DOHH2 (cell line): ENCODE data around the gene DUOXA2.

Source experiments
- EZH2phosphoT487 ChIP-seq: fragments of 200-600 bp; sonication (generic); IDR thresholded peaks from 2 replicates; pipeline ENCODE4 v1.6.1; 2017; ENCODE audit warnings: borderline replicate concordance, mild to moderate bottlenecking, antibody characterized with exemption, low read length, moderate library complexity, mixed read lengths
- TF ChIP-seq, protein P1 (sequence below): fragments of 200-600 bp; sonication (generic); IDR thresholded peaks from one replicate; pipeline ENCODE4 v1.5.1; 2014; ENCODE audit warnings: antibody characterized with exemption, mild to moderate bottlenecking, low read depth, low read length; ENCODE audit not compliant: poor library complexity, severe bottlenecking

DNA sequence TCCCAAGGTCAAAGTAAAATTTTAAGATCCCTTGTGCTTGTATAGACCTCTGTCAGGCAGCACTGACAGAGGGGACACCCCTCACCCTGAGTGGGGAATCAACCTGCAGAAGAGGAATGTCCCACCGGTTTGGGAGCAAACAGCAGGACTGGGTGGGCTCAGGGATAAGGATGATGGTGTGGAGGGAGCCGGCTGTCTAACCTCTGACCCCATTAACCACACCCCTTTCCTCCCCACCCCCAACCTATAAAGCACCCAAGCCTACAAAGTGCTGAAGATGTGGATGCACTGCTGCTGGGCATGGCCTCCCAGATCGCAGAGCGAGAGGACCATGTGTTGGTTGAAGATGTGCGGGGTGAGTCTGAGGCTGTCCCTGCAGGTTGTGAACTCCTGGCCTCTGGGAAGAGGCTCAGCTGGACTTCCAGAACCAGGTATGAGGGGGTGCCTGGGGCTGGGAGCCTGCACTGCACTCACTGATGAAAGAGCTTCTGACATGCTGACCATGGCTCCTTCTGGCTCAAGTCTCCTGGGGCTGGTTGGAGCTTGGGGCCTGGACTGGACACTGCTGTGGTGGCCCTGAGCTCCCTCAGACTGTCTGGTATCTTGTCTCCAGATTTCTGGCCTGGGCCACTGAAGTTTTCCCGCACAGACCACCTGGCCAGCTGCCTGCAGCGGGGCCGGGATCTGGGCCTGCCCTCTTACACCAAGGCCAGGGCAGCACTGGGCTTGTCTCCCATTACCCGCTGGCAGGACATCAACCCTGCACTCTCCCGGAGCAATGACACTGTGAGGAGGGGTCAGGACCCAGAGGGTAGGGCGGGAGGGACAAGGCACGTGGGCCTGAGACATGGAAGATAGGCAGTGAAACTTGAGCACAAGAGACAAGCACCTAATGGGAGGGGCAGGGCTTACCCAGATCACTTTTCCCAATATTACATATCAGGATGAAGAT is 25.0 kb downstream of the DUOXA2 start:
- TF ChIP-seq, protein P1, sequence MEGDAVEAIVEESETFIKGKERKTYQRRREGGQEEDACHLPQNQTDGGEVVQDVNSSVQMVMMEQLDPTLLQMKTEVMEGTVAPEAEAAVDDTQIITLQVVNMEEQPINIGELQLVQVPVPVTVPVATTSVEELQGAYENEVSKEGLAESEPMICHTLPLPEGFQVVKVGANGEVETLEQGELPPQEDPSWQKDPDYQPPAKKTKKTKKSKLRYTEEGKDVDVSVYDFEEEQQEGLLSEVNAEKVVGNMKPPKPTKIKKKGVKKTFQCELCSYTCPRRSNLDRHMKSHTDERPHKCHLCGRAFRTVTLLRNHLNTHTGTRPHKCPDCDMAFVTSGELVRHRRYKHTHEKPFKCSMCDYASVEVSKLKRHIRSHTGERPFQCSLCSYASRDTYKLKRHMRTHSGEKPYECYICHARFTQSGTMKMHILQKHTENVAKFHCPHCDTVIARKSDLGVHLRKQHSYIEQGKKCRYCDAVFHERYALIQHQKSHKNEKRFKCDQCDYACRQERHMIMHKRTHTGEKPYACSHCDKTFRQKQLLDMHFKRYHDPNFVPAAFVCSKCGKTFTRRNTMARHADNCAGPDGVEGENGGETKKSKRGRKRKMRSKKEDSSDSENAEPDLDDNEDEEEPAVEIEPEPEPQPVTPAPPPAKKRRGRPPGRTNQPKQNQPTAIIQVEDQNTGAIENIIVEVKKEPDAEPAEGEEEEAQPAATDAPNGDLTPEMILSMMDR = no peak
- no peak for TF ChIP-seq EZH2phosphoT487
